Neural cell (in vitro differentiated cells): ENCODE results near the gene ZSCAN1. TPM values are rescaled to one million over a fixed set of nuclear protein-coding genes. Genes with fewer than 3 reads are reported as not detected.

Experiments used
- H2AFZ ChIP-seq: fragments of 200-600, 300-800 bp; sonication (generic), shearing (Covaris generic); 2 replicates; pipeline ENCODE4 v1.6.0; 2014; ENCODE audit warnings: low read depth, mild to moderate bottlenecking, antibody characterized with exemption, low read length, moderate library complexity
- H3F3A ChIP-seq: fragments of 200-600 bp; shearing (Covaris generic); 2 replicates; pipeline ENCODE4 v1.6.1; 2016; ENCODE audit warnings: mild to moderate bottlenecking, moderate library complexity, mixed read lengths, antibody characterized with exemption, low read length; ENCODE audit not compliant: insufficient read depth, poor library complexity, severe bottlenecking
- H3K27ac ChIP-seq: fragments of 200-600, 300-800 bp; sonication (generic), shearing (Covaris generic); 2 replicates; pipeline ENCODE4 v1.5.1; 2014; ENCODE audit warnings: mild to moderate bottlenecking, low read length, moderate library complexity
- H3K27me3 ChIP-seq: fragments of 300-800, 200-600 bp; sonication (generic), shearing (Covaris generic); 2 replicates; pipeline ENCODE4 v1.6.0; 2014; ENCODE audit warnings: mild to moderate bottlenecking, low read depth, low read length, moderate library complexity; ENCODE audit not compliant: insufficient read depth
- H3K36me3 ChIP-seq: fragments of 300-800, 200-600 bp; sonication (generic), shearing (Covaris generic); 2 replicates; pipeline ENCODE4 v1.5.1; 2014; ENCODE audit warnings: mild to moderate bottlenecking, antibody characterized with exemption, low read length, moderate library complexity; ENCODE audit not compliant: insufficient read depth
- H3K4me2 ChIP-seq: fragments of 300-800, 200-600 bp; sonication (generic), shearing (Covaris generic); 2 replicates; pipeline ENCODE4 v1.6.0; 2014; ENCODE audit warnings: mild to moderate bottlenecking, low read length
- H3K4me3 ChIP-seq: fragments of 300-800, 200-600 bp; sonication (generic), shearing (Covaris generic); 2 replicates; pipeline ENCODE4 v1.5.1; 2014; ENCODE audit warnings: mild to moderate bottlenecking, low read length, moderate library complexity
- H3K79me2 ChIP-seq: fragments of 200-600 bp; shearing (Covaris generic); replicated peaks from 2 replicates; pipeline ENCODE4 v1.6.0; 2014; ENCODE audit warnings: mild to moderate bottlenecking, low read length, moderate library complexity; ENCODE audit not compliant: insufficient read depth
- H3K9ac ChIP-seq: fragments of 300-800, 200-600 bp; sonication (generic), shearing (Covaris generic); 2 replicates; pipeline ENCODE4 v1.6.1; 2016; ENCODE audit warnings: mild to moderate bottlenecking, low read length, mixed read lengths
- H3K9me2 ChIP-seq: fragments of 200-600 bp; shearing (Covaris generic); 2 replicates; pipeline ENCODE4 v1.6.1; 2016; ENCODE audit warnings: mild to moderate bottlenecking, low read length, mixed read lengths; ENCODE audit not compliant: insufficient read depth
- H3K9me3 ChIP-seq: fragments of 200-600, 300-800 bp; sonication (generic), shearing (Covaris generic); 2 replicates; pipeline ENCODE4 v1.6.1; 2016; ENCODE audit warnings: mild to moderate bottlenecking, mixed run types, low read length, moderate library complexity, mixed read lengths
- H4K20me1 ChIP-seq: fragments of 200-600 bp; shearing (Covaris generic); 2 replicates; pipeline ENCODE4 v1.6.1; 2016; ENCODE audit warnings: mild to moderate bottlenecking, mixed run types; ENCODE audit not compliant: insufficient read depth
- EP300 ChIP-seq: fragments of 450-650 bp; conservative IDR thresholded peaks from 2 replicates; pipeline ENCODE4 v1.6.1; 2014; ENCODE audit warnings: antibody characterized with exemption, mild to moderate bottlenecking, moderate library complexity; ENCODE audit not compliant: poor library complexity, severe bottlenecking
- EZH2 ChIP-seq: fragments of 200-600, 300-800 bp; shearing (Covaris generic), sonication (generic); IDR thresholded peaks from 2 replicates; pipeline ENCODE4 v1.6.1; 2014; ENCODE audit warnings: antibody characterized with exemption, low read length, borderline replicate concordance, mild to moderate bottlenecking; ENCODE audit not compliant: insufficient read depth, poor library complexity, severe bottlenecking
- MXI1 ChIP-seq: fragments of 450-650 bp; conservative IDR thresholded peaks from 2 replicates; pipeline ENCODE4 v1.6.1; 2014; ENCODE audit warnings: antibody characterized with exemption, mild to moderate bottlenecking; ENCODE audit not compliant: poor library complexity, severe bottlenecking
- POLR2AphosphoS5 ChIP-seq: IDR thresholded peaks from 2 replicates; pipeline ENCODE4 v1.6.1; 2012
- RAD21 ChIP-seq: fragments of 450-650 bp; conservative IDR thresholded peaks from 2 replicates; pipeline ENCODE4 v1.6.1; 2014; ENCODE audit warnings: antibody characterized with exemption, mild to moderate bottlenecking, moderate library complexity
- SMC3 ChIP-seq: fragments of 450-650 bp; conservative IDR thresholded peaks from 2 replicates; pipeline ENCODE4 v1.6.1; 2014; ENCODE audit warnings: antibody characterized with exemption, mild to moderate bottlenecking, moderate library complexity; ENCODE audit not compliant: poor library complexity
- TAF1 ChIP-seq: IDR thresholded peaks from 2 replicates; pipeline ENCODE4 v1.6.1; 2012; ENCODE audit warnings: low read depth
- polyA plus RNA-seq: library from polyadenylated mRNA; depleted of rRNA; stranded (reverse); fragments of >200 nt; gene quantifications from 2 replicates; pipeline ENCODE4 v1.2.3, GENCODE V29; 2014
- TF ChIP-seq, protein P1 (sequence below): fragments of 450-650 bp; IDR thresholded peaks from 2 replicates; pipeline ENCODE4 v1.5.1; 2014; ENCODE audit warnings: antibody characterized with exemption, mild to moderate bottlenecking, moderate library complexity; ENCODE audit not compliant: poor library complexity, severe bottlenecking
- TF ChIP-seq, protein P2 (sequence below): IDR thresholded peaks from 2 replicates; pipeline ENCODE4 v1.6.1; 2012; ENCODE audit warnings: borderline replicate concordance

The ZSCAN1 gene
- polyA plus RNA-seq, 1 donor from 2014 or later = 6.3 TPM

DNA sequence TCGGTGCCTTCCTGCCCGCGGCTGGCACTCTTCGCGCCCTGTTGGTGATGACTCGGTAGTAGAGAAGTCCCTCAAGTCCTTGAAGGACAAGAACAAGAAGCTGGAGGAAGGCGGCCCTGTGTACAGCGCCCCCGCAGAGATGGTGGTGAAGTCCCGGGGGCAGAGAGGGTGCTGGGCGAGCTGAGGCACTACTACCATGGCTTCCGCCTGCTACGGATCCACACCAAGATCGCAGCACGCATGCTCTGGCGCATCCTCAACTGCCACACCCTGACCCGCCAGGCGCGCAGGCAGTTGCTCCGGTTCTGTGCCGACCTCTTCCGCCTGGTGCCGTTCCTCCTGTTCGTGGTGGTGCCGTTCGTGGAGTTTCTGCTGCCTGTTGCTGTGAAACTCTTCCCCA is 11.1 kb downstream of the ZSCAN1 start:
- Histone ChIP-seq H3K9me2 (no peaks in the 10 kb centered on the region), H3K36me3 (no peaks in the 10 kb centered on the region), H3K27me3 (no peaks in the 10 kb centered on the region), H2AFZ (no peak overlapping the region), H3K4me3 (no peak overlapping the region), H3F3A (no peaks in the 10 kb centered on the region), H3K9me3 (peaks cover 13% of the 10 kb centered on the region), H3K4me2 (no peak overlapping the region), H3K27ac (no peak overlapping the region), H3K79me2 (no peaks in the 10 kb centered on the region), H4K20me1 (no peaks in the 10 kb centered on the region), H3K9ac (no peak overlapping the region)
- TF ChIP-seq, protein P1, sequence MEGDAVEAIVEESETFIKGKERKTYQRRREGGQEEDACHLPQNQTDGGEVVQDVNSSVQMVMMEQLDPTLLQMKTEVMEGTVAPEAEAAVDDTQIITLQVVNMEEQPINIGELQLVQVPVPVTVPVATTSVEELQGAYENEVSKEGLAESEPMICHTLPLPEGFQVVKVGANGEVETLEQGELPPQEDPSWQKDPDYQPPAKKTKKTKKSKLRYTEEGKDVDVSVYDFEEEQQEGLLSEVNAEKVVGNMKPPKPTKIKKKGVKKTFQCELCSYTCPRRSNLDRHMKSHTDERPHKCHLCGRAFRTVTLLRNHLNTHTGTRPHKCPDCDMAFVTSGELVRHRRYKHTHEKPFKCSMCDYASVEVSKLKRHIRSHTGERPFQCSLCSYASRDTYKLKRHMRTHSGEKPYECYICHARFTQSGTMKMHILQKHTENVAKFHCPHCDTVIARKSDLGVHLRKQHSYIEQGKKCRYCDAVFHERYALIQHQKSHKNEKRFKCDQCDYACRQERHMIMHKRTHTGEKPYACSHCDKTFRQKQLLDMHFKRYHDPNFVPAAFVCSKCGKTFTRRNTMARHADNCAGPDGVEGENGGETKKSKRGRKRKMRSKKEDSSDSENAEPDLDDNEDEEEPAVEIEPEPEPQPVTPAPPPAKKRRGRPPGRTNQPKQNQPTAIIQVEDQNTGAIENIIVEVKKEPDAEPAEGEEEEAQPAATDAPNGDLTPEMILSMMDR = no peak
- TF ChIP-seq TAF1 (no peak), POLR2AphosphoS5 (no peak), RAD21 (no peak), MXI1 (no peak), SMC3 (no peak), EZH2 (no peak), EP300 (no peak)
- TF ChIP-seq, protein P2, sequence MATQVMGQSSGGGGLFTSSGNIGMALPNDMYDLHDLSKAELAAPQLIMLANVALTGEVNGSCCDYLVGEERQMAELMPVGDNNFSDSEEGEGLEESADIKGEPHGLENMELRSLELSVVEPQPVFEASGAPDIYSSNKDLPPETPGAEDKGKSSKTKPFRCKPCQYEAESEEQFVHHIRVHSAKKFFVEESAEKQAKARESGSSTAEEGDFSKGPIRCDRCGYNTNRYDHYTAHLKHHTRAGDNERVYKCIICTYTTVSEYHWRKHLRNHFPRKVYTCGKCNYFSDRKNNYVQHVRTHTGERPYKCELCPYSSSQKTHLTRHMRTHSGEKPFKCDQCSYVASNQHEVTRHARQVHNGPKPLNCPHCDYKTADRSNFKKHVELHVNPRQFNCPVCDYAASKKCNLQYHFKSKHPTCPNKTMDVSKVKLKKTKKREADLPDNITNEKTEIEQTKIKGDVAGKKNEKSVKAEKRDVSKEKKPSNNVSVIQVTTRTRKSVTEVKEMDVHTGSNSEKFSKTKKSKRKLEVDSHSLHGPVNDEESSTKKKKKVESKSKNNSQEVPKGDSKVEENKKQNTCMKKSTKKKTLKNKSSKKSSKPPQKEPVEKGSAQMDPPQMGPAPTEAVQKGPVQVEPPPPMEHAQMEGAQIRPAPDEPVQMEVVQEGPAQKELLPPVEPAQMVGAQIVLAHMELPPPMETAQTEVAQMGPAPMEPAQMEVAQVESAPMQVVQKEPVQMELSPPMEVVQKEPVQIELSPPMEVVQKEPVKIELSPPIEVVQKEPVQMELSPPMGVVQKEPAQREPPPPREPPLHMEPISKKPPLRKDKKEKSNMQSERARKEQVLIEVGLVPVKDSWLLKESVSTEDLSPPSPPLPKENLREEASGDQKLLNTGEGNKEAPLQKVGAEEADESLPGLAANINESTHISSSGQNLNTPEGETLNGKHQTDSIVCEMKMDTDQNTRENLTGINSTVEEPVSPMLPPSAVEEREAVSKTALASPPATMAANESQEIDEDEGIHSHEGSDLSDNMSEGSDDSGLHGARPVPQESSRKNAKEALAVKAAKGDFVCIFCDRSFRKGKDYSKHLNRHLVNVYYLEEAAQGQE = no peak

DNA sequence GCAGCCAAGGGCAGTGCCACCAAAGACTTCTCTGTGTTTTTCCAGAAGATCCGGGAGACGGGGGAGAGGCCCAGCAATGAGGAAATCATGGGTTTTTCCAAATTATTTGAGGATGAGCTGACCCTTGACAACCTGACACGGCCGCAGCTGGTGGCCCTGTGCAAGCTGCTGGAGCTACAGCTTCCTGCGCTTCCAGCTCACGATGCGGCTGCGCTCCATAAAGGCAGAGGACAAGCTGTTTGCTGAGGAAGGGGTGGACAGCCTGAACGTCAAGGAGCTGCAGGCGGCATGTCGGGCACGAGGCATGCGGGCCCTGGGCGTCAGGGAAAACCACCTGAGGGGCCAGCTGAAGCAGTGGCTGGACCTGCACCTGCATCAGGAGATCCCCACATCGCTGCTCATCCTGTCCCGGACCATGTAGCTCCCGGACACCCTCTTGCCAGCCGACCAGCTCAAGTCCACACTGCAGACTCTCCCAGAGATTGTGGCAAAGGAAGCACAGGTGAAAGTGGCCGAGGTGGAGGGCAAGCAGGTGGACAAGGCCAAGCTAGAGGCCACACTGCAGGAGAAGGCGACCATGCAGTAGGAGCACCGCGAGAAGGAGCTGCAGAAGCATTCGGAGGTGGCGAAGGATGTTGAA is 11.7 kb downstream of the ZSCAN1 start:
- Histone ChIP-seq H3K9ac (no peak overlapping the region), H3K79me2 (no peaks in the 10 kb centered on the region), H2AFZ (no peak overlapping the region), H3K4me2 (no peak overlapping the region), H3K9me2 (no peaks in the 10 kb centered on the region), H3F3A (no peaks in the 10 kb centered on the region), H4K20me1 (no peaks in the 10 kb centered on the region), H3K4me3 (no peak overlapping the region), H3K27ac (no peak overlapping the region), H3K27me3 (no peaks in the 10 kb centered on the region), H3K36me3 (no peaks in the 10 kb centered on the region), H3K9me3 (peaks cover 13% of the 10 kb centered on the region)
- TF ChIP-seq MXI1 (no peak), EP300 (no peak), POLR2AphosphoS5 (no peak), EZH2 (no peak), SMC3 (no peak), TAF1 (no peak), RAD21 (no peak)
- TF ChIP-seq, protein P2 = no peak
- TF ChIP-seq, protein P1 = no peak
